ENCODE results near the gene CDC42SE2. TPM values are rescaled to one million over a fixed set of nuclear protein-coding genes. Genes with fewer than 3 reads are reported as not detected.

Gene CDC42SE2
- total RNA-seq, 1 donor from 2014 or later, result 27.7 TPM

- H3K27ac ChIP-seq (ENCODE audit: low read depth, low read length), result no peak overlapping the region
- H3K9me3 ChIP-seq (ENCODE audit: control insufficient read depth in 3 of 3, low read length in 3 of 3), result no peaks in the 10 kb centered on the region
- H3K36me3 ChIP-seq (ENCODE audit: control insufficient read depth in 3 of 3, insufficient read depth in 3 of 3, low read length in 3 of 3), result no peaks in the 10 kb centered on the region
- H3K9ac ChIP-seq (ENCODE audit: low read depth in 1 of 3, low read length in 3 of 3), result no peak overlapping the region
- H3K4me1 ChIP-seq (ENCODE audit: control insufficient read depth in 3 of 3, insufficient read depth in 3 of 3, low read length in 3 of 3), result no peaks in the 10 kb centered on the region
- no peak overlapping the region for H3K4me3 ChIP-seq (ENCODE audit: low read length in 3 of 3)
- no peaks in the 10 kb centered on the region for H3K27me3 ChIP-seq (ENCODE audit: control insufficient read depth in 3 of 3, insufficient read depth in 3 of 3, low read length in 3 of 3)
Observed at GRCh38 chr5:131224387-131225201, 39.3 kb upstream of the CDC42SE2 start.

- Histone ChIP-seq H3K27me3 (ENCODE audit: control insufficient read depth in 3 of 3, insufficient read depth in 3 of 3, low read length in 3 of 3) (no peaks in the 10 kb centered on the region), H3K27ac (ENCODE audit: low read depth, low read length) (no peak overlapping the region), H3K4me3 (ENCODE audit: low read length in 3 of 3) (no peak overlapping the region), H3K9ac (ENCODE audit: low read depth in 1 of 3, low read length in 3 of 3) (no peak overlapping the region), H3K36me3 (ENCODE audit: control insufficient read depth in 3 of 3, insufficient read depth in 3 of 3, low read length in 3 of 3) (no peaks in the 10 kb centered on the region), H3K9me3 (ENCODE audit: control insufficient read depth in 3 of 3, low read length in 3 of 3) (no peaks in the 10 kb centered on the region), H3K4me1 (ENCODE audit: control insufficient read depth in 3 of 3, insufficient read depth in 3 of 3, low read length in 3 of 3) (no peaks in the 10 kb centered on the region)
Observed at GRCh38 chr5:131225282-131225974, 38.4 kb upstream of the CDC42SE2 start.

- H3K4me1 ChIP-seq (ENCODE audit: control insufficient read depth in 3 of 3, insufficient read depth in 3 of 3, low read length in 3 of 3), result no peaks in the 10 kb centered on the region
- no peaks in the 10 kb centered on the region for H3K9me3 ChIP-seq (ENCODE audit: control insufficient read depth in 3 of 3, low read length in 3 of 3)
- H3K27me3 ChIP-seq (ENCODE audit: control insufficient read depth in 3 of 3, insufficient read depth in 3 of 3, low read length in 3 of 3), result no peaks in the 10 kb centered on the region
- H3K4me3 ChIP-seq (ENCODE audit: low read length in 3 of 3), result no peak overlapping the region
- no peak overlapping the region for H3K27ac ChIP-seq (ENCODE audit: low read depth, low read length)
- H3K36me3 ChIP-seq (ENCODE audit: control insufficient read depth in 3 of 3, insufficient read depth in 3 of 3, low read length in 3 of 3), result no peaks in the 10 kb centered on the region
- no peak overlapping the region for H3K9ac ChIP-seq (ENCODE audit: low read depth in 1 of 3, low read length in 3 of 3)
Observed at GRCh38 chr5:131226899-131227298, 37.0 kb upstream of the CDC42SE2 start.

GRCh38 chr5:131228646-131229045 is 35.2 kb upstream of the CDC42SE2 start:
- H3K36me3 ChIP-seq (ENCODE audit: control insufficient read depth in 3 of 3, insufficient read depth in 3 of 3, low read length in 3 of 3), result no peaks in the 10 kb centered on the region
- no peaks in the 10 kb centered on the region for H3K9me3 ChIP-seq (ENCODE audit: control insufficient read depth in 3 of 3, low read length in 3 of 3)
- no peak overlapping the region for H3K4me3 ChIP-seq (ENCODE audit: low read length in 3 of 3)
- no peaks in the 10 kb centered on the region for H3K4me1 ChIP-seq (ENCODE audit: control insufficient read depth in 3 of 3, insufficient read depth in 3 of 3, low read length in 3 of 3)
- no peak overlapping the region for H3K27ac ChIP-seq (ENCODE audit: low read depth, low read length)
- H3K27me3 ChIP-seq (ENCODE audit: control insufficient read depth in 3 of 3, insufficient read depth in 3 of 3, low read length in 3 of 3), result no peaks in the 10 kb centered on the region
- no peak overlapping the region for H3K9ac ChIP-seq (ENCODE audit: low read depth in 1 of 3, low read length in 3 of 3)

GRCh38 chr5:131229623-131230022 is 34.2 kb upstream of the CDC42SE2 start:
- no peaks in the 10 kb centered on the region for H3K27me3 ChIP-seq (ENCODE audit: control insufficient read depth in 3 of 3, insufficient read depth in 3 of 3, low read length in 3 of 3)
- no peak overlapping the region for H3K27ac ChIP-seq (ENCODE audit: low read depth, low read length)
- no peaks in the 10 kb centered on the region for H3K9me3 ChIP-seq (ENCODE audit: control insufficient read depth in 3 of 3, low read length in 3 of 3)
- H3K4me1 ChIP-seq (ENCODE audit: control insufficient read depth in 3 of 3, insufficient read depth in 3 of 3, low read length in 3 of 3), result no peaks in the 10 kb centered on the region
- no peaks in the 10 kb centered on the region for H3K36me3 ChIP-seq (ENCODE audit: control insufficient read depth in 3 of 3, insufficient read depth in 3 of 3, low read length in 3 of 3)
- H3K4me3 ChIP-seq (ENCODE audit: low read length in 3 of 3), result no peak overlapping the region
- no peak overlapping the region for H3K9ac ChIP-seq (ENCODE audit: low read depth in 1 of 3, low read length in 3 of 3)

- Histone ChIP-seq H3K9ac (ENCODE audit: low read depth in 1 of 3, low read length in 3 of 3) (no peak overlapping the region), H3K36me3 (ENCODE audit: control insufficient read depth in 3 of 3, insufficient read depth in 3 of 3, low read length in 3 of 3) (no peaks in the 10 kb centered on the region), H3K9me3 (ENCODE audit: control insufficient read depth in 3 of 3, low read length in 3 of 3) (no peaks in the 10 kb centered on the region)
Observed at GRCh38 chr5:131230406-131230805, 33.4 kb upstream of the CDC42SE2 start.

GRCh38 chr5:131239686-131240085 is 24.2 kb upstream of the CDC42SE2 start:
- Histone ChIP-seq H3K9me3 (ENCODE audit: control insufficient read depth in 3 of 3, low read length in 3 of 3) (no peaks in the 10 kb centered on the region), H3K27ac (ENCODE audit: low read depth, low read length) (no peak overlapping the region)

More at GRCh38 chr5:131230406-131230805, 33.4 kb upstream of the CDC42SE2 start:
- H3K27me3 ChIP-seq (ENCODE audit: control insufficient read depth in 3 of 3, insufficient read depth in 3 of 3, low read length in 3 of 3), result no peaks in the 10 kb centered on the region
- H3K4me1 ChIP-seq (ENCODE audit: control insufficient read depth in 3 of 3, insufficient read depth in 3 of 3, low read length in 3 of 3), result no peaks in the 10 kb centered on the region
- H3K27ac ChIP-seq (ENCODE audit: low read depth, low read length), result no peak overlapping the region
- no peak overlapping the region for H3K4me3 ChIP-seq (ENCODE audit: low read length in 3 of 3)

GRCh38 chr5:131242728-131243255 is 21.1 kb upstream of the CDC42SE2 start:
- no peaks in the 10 kb centered on the region for H3K36me3 ChIP-seq (ENCODE audit: control insufficient read depth in 3 of 3, insufficient read depth in 3 of 3, low read length in 3 of 3)

More at GRCh38 chr5:131239686-131240085, 24.2 kb upstream of the CDC42SE2 start:
- Histone ChIP-seq H3K36me3 (ENCODE audit: control insufficient read depth in 3 of 3, insufficient read depth in 3 of 3, low read length in 3 of 3) (no peaks in the 10 kb centered on the region), H3K4me1 (ENCODE audit: control insufficient read depth in 3 of 3, insufficient read depth in 3 of 3, low read length in 3 of 3) (no peaks in the 10 kb centered on the region), H3K27me3 (ENCODE audit: control insufficient read depth in 3 of 3, insufficient read depth in 3 of 3, low read length in 3 of 3) (no peaks in the 10 kb centered on the region), H3K9ac (ENCODE audit: low read depth in 1 of 3, low read length in 3 of 3) (no peak overlapping the region), H3K4me3 (ENCODE audit: low read length in 3 of 3) (no peak overlapping the region)

GRCh38 chr5:131245312-131245711 is 18.5 kb upstream of the CDC42SE2 start:
- Histone ChIP-seq H3K36me3 (ENCODE audit: control insufficient read depth in 3 of 3, insufficient read depth in 3 of 3, low read length in 3 of 3) (no peaks in the 10 kb centered on the region), H3K27me3 (ENCODE audit: control insufficient read depth in 3 of 3, insufficient read depth in 3 of 3, low read length in 3 of 3) (no peaks in the 10 kb centered on the region), H3K4me1 (ENCODE audit: control insufficient read depth in 3 of 3, insufficient read depth in 3 of 3, low read length in 3 of 3) (no peaks in the 10 kb centered on the region), H3K9me3 (ENCODE audit: control insufficient read depth in 3 of 3, low read length in 3 of 3) (no peaks in the 10 kb centered on the region), H3K4me3 (ENCODE audit: low read length in 3 of 3) (no peak overlapping the region), H3K27ac (ENCODE audit: low read depth, low read length) (no peak overlapping the region), H3K9ac (ENCODE audit: low read depth in 1 of 3, low read length in 3 of 3) (no peak overlapping the region)

More at GRCh38 chr5:131242728-131243255, 21.1 kb upstream of the CDC42SE2 start:
- H3K4me3 ChIP-seq (ENCODE audit: low read length in 3 of 3), result no peak overlapping the region
- H3K4me1 ChIP-seq (ENCODE audit: control insufficient read depth in 3 of 3, insufficient read depth in 3 of 3, low read length in 3 of 3), result no peaks in the 10 kb centered on the region
- H3K9me3 ChIP-seq (ENCODE audit: control insufficient read depth in 3 of 3, low read length in 3 of 3), result no peaks in the 10 kb centered on the region
- no peaks in the 10 kb centered on the region for H3K27me3 ChIP-seq (ENCODE audit: control insufficient read depth in 3 of 3, insufficient read depth in 3 of 3, low read length in 3 of 3)
- H3K27ac ChIP-seq (ENCODE audit: low read depth, low read length), result no peak overlapping the region
- H3K9ac ChIP-seq (ENCODE audit: low read depth in 1 of 3, low read length in 3 of 3), result no peak overlapping the region

GRCh38 chr5:131245948-131246347 is 17.9 kb upstream of the CDC42SE2 start:
- Histone ChIP-seq H3K36me3 (ENCODE audit: control insufficient read depth in 3 of 3, insufficient read depth in 3 of 3, low read length in 3 of 3) (no peaks in the 10 kb centered on the region), H3K4me3 (ENCODE audit: low read length in 3 of 3) (no peak overlapping the region), H3K9ac (ENCODE audit: low read depth in 1 of 3, low read length in 3 of 3) (no peak overlapping the region), H3K27ac (ENCODE audit: low read depth, low read length) (no peak overlapping the region), H3K27me3 (ENCODE audit: control insufficient read depth in 3 of 3, insufficient read depth in 3 of 3, low read length in 3 of 3) (no peaks in the 10 kb centered on the region), H3K4me1 (ENCODE audit: control insufficient read depth in 3 of 3, insufficient read depth in 3 of 3, low read length in 3 of 3) (no peaks in the 10 kb centered on the region), H3K9me3 (ENCODE audit: control insufficient read depth in 3 of 3, low read length in 3 of 3) (no peaks in the 10 kb centered on the region)

Measured in skeletal muscle tissue (tissue), 4 donors.